ENCODE measurements around the gene IDH3B.
A peak's percentile ranks its signal among the peaks of the same experiment; 100 is the strongest.
"Not testable (repeated sequence)": the region's sequence is repeated elsewhere in the genome, so short reads cannot be mapped to it uniquely, and the experiment has no call there.

IDH3B gene

GRCh38 chr20:2695206-2695983 lies 31.4 kb upstream of the IDH3B start:
- DNase-seq (ENCODE audit: low read depth), result no peak
- no peak overlapping the region for H3K4me3 ChIP-seq (ENCODE audit: low read depth, low read length)

DNA sequence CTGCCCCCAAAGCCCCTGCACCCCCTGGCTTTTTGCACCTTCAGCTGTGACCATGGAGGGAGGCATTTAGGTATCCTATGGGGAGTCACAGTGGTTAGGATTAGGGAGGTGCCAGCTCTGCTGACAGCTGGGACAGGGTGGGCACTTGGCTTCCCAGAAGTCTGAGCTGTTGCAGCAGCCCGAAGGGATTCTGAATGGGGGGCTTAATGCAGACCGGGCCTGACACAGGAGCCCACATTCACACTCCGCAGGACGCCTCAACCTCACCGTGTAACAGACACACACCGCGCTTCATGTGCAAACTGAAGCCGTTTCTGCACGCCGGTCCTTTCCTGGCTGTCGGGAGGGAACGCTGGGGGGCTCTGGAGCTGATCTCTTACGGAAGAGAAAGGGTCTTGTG lies 30.5 kb upstream of the IDH3B start:
- no peak overlapping the region for H3K4me3 ChIP-seq (ENCODE audit: low read depth, low read length)
- no peak for DNase-seq (ENCODE audit: low read depth)

DNA sequence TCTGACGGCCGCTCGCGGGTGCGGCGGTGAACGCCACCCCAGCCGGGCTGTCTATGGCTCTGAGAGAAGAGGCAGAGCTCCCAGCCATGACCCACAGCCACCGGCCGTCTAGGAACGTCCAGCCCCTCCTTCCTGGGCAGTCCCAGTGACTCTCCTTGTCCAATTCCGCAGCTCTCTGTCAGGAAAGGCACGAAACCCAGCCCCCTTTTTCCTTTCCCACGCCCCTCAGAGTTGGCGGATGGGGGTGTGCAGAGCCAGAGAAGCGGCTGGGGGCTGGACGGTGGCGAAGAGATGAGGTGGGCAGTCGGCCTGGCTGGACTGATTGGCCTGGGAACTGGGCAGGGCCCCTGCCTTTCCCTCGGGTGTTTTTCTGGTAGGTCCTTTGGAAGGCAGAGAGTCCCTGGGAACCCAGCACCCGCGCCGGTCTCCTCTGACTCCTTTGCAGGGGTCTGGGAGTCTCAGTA lies 30.0 kb upstream of the IDH3B start:
- no peak for DNase-seq (ENCODE audit: low read depth)
- H3K4me3 ChIP-seq (ENCODE audit: low read depth, low read length), result no peak overlapping the region

- DNase-seq (ENCODE audit: low read depth), result no peak
- H3K4me3 ChIP-seq (ENCODE audit: low read depth, low read length), result peak overlapping the region; percentile 32
Observed at GRCh38 chr20:2693286-2694007, 29.4 kb upstream of the IDH3B start.

DNA sequence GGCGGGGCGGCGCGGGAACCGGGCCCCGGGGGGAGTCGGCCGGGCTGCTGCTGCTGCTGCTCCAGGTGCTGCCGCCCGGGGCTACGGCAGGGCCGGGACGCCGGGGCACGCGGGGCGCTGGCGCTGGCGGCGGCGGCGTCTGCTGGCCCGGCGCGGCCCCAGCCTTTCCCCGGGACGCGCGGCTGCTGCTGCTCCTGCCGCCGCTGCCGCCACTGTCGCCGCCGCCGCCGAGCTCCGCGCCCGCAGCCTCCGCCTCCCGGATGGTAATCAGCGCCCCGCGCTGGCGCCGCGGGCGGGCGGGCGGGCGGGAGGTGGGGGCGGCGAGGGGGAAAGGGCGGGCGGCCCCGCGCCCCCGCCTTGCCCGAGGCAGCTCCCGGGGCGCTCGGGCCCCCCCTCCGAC lies 28.9 kb upstream of the IDH3B start:
- no peak for DNase-seq (ENCODE audit: low read depth)
- H3K4me3 ChIP-seq (ENCODE audit: low read depth, low read length), result no peak overlapping the region

DNA sequence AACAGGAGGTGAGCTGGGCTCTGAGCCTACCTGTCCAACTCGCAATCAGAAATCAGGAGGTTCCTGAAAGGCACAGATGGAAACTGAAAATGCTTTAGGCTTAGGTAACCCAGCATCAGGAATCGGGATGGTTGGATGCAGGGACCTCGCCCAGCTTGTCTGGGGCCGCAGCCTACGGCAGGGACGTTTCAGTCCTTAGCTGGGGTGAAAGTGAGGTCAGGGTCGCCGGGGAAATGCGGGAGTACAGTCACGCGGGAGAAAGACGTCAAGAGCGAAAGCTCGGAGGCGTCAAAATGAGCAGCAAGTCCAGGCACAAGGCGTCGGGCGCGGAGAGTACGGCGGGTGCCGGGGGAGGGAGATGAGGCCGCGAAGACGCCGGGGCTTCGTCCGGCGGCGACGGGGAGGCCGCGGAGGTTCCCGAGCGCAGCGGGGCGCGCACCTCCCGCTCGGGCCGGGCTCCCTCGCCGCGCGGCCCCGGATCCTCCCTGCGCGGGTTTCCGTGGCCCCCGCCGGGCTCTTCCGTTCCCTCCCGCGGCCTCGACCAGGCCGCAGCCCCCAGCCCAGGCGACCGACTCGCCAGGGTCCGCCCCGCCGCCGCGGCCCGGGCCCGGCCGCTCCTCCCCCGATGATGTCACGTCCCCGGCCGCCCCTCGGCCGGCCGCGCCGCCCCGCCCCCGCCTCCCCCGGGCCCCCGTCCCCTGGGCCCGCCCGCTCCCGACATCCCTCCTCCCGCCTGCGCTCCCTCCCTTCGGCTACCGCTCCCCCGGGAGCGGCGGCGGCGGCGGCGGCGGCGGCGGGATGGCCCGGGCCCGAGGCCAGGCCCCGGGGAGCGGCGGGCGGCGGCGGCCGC lies 28.2 kb upstream of the IDH3B start, which contains the start of gene EBF4:
EBF4 (plus strand) TSS at position 745 of the 850 bp plus-strand sequence. CDS start 866 bp downstream, outside the sequence.
- H3K4me3 ChIP-seq (ENCODE audit: low read depth, low read length), result peak within 1 kb of the TSS; percentile 35
- DNase-seq (ENCODE audit: low read depth), result no peak

GRCh38 chr20:2691663-2692035 lies 27.6 kb upstream of the IDH3B start:
- H3K4me3 ChIP-seq (ENCODE audit: low read depth, low read length), result no peak overlapping the region
- no peak for DNase-seq (ENCODE audit: low read depth)

DNA sequence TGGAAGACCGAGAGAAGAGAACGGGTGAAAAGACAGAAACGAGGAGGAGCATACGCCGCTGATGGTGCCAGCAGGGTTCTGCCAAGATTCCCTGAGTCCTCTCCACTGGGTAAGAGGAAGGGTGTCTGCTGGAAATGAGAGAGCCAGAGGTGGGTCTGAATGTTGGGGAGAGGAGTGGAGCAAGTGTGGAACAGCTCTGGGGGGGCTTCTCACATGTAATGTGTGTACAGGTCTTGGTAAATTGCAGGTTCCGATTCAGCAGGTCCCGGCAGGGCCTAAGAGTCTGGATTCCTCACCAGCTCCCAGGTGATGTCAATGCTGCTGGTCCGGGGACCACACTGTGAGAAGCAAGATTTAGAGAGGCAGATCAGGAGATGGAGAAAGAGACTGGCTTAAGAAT lies 27.1 kb upstream of the IDH3B start:
- H3K4me3 ChIP-seq (ENCODE audit: low read depth, low read length), result no peak overlapping the region
- DNase-seq (ENCODE audit: low read depth), result no peak

DNA sequence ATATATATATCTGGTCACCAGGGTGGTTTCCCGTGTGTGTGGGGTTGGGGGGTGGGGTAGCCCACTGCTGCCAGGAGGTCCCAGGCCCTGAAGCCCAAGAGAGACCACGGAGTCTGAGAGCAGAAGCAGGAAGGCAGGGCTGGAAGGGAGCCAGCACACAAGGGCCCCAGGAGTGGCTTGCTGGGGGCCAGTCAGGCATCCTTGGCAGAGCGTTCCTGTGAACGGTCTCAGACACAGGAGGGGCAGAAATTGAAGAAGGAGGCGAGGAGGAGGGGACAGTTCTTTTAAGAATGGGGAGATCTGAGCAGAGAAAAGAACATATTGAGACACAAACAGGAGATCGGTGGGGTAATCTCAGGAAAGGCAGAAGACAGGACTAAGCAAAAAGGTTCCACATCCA lies 26.7 kb upstream of the IDH3B start:
- no peak for DNase-seq (ENCODE audit: low read depth)
- H3K4me3 ChIP-seq (ENCODE audit: low read depth, low read length), result no peak overlapping the region

DNA sequence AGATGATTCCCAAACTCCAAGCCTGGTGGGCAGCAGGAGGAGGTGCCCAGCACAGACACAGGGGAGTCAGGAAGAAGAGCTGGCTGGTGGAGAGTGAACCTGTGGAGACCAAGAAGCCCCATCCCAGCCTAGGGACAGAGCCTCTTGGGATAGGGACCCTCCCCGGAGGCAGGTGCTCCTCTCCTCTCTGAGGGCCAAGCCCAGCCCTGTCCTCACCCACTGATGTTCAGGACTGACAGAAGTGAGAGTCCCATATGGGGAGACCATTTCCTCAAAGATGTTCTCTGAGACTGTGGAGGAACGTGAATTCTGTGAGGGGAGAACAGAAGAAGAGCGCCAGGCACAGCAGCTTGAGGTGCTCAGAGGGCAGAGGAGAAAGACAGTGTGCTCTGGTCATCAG lies 26.2 kb upstream of the IDH3B start:
- no peak overlapping the region for H3K4me3 ChIP-seq (ENCODE audit: low read depth, low read length)
- DNase-seq (ENCODE audit: low read depth), result no peak

DNA sequence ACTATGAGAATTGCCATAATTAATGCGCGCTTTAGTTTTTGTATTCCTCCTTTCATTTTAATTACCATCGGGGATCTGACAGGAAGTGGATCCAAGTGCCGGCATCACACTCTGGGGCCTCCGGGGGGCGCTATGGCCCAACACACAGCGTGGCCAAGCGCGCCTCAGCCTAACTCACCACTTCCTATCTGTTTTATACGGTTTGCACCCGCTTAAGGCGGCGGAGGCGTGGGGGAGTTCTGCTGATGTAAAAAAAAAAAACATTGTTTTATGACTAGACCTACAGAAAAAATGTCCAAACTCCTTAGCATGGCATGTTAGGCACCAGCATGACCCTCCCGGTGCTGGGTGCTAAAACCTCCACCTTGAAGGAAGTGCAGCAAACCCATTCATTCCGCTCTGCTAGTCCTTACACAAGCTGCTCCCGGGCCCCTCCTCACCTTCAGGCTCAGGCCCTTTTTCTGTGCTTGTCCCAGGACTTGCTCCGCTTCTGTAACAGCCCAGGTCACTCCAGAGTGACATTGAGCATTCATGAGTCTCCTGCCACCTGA lies 24.1 kb upstream of the IDH3B start:
- H3K4me3 ChIP-seq (ENCODE audit: low read depth, low read length), result no peak overlapping the region
- peak; percentile 10 for DNase-seq (ENCODE audit: low read depth)

DNA sequence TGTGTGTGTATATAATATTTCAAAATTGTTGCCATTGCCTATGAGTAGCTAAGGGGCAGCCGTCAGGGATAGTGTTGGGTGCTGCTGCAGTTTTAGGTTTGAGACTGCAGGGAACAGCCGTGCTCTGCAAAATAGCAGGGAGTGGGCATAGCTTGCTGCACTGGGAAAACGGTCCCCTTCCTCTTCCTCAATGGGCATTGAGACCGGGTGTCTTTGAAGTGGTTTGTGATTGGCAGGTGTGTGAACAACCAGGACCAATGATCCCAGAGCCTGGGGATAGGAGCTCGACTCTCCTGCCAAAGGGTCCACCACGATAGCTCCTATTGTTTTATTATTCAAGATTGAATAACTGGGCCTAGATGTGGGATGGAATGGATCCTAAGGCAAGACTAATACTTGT lies 23.5 kb upstream of the IDH3B start:
- no peak overlapping the region for H3K4me3 ChIP-seq (ENCODE audit: low read depth, low read length)
- DNase-seq (ENCODE audit: low read depth), result no peak

GRCh38 chr20:2684817-2685216 lies 20.8 kb upstream of the IDH3B start:
- not testable (repeated sequence) for H3K4me3 ChIP-seq (ENCODE audit: low read depth, low read length); DNase-seq (ENCODE audit: low read depth)

DNA sequence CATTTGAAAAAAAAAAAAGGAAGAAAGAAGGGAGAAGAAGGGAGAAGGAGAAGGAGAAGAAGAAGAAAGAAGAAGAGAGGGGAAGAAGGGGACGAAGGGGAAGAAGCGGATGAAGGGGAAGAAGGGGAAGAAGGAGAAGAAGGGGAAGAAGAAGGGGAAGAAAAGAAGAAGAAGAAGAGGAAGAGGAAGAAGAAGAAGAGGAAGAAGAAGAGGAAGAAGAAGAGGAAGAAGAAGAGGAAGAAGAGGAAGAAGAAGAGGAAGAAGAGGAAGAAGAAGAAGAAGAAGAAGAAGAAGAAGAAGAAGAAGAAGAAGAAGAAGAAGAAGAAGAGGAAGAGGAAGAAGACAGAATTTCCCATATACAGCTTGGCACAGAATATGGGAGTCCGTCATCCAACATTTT lies 18.0 kb upstream of the IDH3B start:
- not testable (repeated sequence) for H3K4me3 ChIP-seq (ENCODE audit: low read depth, low read length); DNase-seq (ENCODE audit: low read depth)

- DNase-seq (ENCODE audit: low read depth), result no peak
- no peak overlapping the region for H3K4me3 ChIP-seq (ENCODE audit: low read depth, low read length)
Observed at GRCh38 chr20:2680046-2680445, 16.0 kb upstream of the IDH3B start.

DNA sequence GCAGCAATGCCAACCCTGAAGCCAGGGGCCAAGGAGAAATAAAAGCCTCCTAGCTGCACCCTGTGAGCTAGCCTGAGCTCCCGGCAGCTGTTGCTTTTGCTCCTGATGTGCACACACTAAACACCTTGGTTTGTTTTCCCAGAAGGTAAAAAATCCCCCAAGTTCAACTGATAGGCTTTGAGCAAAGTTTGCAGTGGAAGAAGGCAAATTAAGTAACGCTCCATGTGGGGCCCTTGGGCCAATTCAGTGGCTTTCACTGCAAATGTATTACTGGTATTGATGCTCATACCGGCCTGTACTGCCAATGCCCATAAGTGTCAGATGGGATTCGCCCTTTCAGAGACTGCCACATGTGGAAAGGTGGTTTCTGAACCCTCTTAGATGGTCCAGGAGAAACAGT lies 9.4 kb upstream of the IDH3B start:
- no peak for DNase-seq (ENCODE audit: low read depth)
- no peak overlapping the region for H3K4me3 ChIP-seq (ENCODE audit: low read depth, low read length)

GRCh38 chr20:2672446-2672845 lies 8.4 kb upstream of the IDH3B start:
- H3K4me3 ChIP-seq (ENCODE audit: low read depth, low read length), result no peak overlapping the region
- DNase-seq (ENCODE audit: low read depth), result no peak

DNA sequence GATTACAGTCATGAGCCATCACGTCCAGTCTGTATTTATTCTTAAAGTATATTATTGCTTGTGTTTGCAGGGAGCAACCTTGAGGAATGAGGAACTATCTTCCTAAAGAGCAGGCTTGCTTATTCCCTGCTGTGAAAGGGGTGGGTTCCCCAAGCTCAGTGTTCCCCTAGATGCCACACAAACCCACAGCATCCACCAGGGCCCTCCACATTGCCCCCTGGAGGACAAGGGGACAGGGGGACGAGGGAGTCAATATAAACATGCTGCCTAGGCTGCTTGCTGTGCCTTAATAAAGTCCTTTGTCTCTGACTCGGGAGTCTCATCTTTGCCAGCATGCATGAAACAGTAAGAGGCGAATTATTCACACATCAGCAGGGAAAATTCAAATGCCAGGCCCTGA lies 8.0 kb upstream of the IDH3B start:
- H3K4me3 ChIP-seq (ENCODE audit: low read depth, low read length), result no peak overlapping the region
- no peak for DNase-seq (ENCODE audit: low read depth)

DNA sequence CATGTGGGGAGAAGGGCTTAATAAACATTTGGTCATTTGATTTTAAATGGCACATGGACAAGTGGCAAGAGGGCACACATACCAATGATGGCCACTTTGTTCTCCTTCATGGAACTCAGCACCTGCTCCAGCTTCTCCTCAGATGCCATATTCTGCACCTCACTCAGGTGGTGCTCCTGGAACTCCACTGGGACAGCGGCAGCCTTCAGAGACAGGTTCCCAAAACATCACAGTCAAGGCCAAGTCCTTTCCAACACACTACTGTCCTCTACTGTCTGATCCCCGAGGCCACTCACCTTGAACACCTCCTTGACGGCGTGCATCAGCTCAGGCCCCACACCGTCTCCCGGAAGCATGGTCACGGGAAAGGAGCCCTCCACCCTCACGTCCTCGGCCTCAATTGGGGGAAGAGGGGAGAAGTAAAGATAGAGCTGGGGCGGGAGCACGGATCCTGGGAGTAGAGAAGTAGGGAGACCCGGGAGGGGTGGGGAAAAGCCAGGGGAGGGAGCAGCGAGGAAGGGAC lies 591 bp downstream of the IDH3B start:
- H3K4me3 ChIP-seq (ENCODE audit: low read depth, low read length), result peak overlapping the region; percentile 65
- DNase-seq (ENCODE audit: low read depth), result no peak

- no peak for DNase-seq (ENCODE audit: low read depth)
- H3K4me3 ChIP-seq (ENCODE audit: low read depth, low read length), result no peak overlapping the region
Observed at GRCh38 chr20:2659547-2659946, 4.5 kb downstream of the IDH3B start.
